Stimulated activated CD8-positive, alpha-beta memory T cell treated with anti-CD3 and anti-CD28 coated beads, Interleukin-7, amount 100 ng/mL, for 1 hour (primary cell): ENCODE results near the gene SASH1.

Experiments used
- DNase-seq, 2 donors: peaks; one replicate each; pipeline ENCODE4 v3.0.0-alpha.2; 2020; ENCODE audit warnings: low read depth in 2 of 2

SASH1 gene

GRCh38 chr6:148404456-148405054 is 61.9 kb downstream of the SASH1 start:
- no peak for DNase-seq

- DNase-seq: no peak
These were observed 63.3 kb downstream of the SASH1 start for GRCh38 chr6:148405894-148406293.

GRCh38 chr6:148406579-148407371 is 64.1 kb downstream of the SASH1 start:
- DNase-seq: no peak

GRCh38 chr6:148407372-148407771 is 64.7 kb downstream of the SASH1 start:
- no peak for DNase-seq

GRCh38 chr6:148413321-148414091 is 70.9 kb downstream of the SASH1 start:
- no peak for DNase-seq

GRCh38 chr6:148414092-148414489 is 71.5 kb downstream of the SASH1 start:
- no peak for DNase-seq

- no peak for DNase-seq
These were observed 72.2 kb downstream of the SASH1 start for GRCh38 chr6:148414836-148415235.

GRCh38 chr6:148415511-148416260 is 73.0 kb downstream of the SASH1 start:
- no peak for DNase-seq

GRCh38 chr6:148416330-148416965 is 73.8 kb downstream of the SASH1 start:
- DNase-seq: no peak

GRCh38 chr6:148417045-148417444 is 74.4 kb downstream of the SASH1 start:
- no peak for DNase-seq

GRCh38 chr6:148419430-148419829 is 76.8 kb downstream of the SASH1 start:
- no peak for DNase-seq

GRCh38 chr6:148422085-148422484 is 79.4 kb downstream of the SASH1 start:
- no peak for DNase-seq

- no peak for DNase-seq
These were observed 80.5 kb downstream of the SASH1 start for GRCh38 chr6:148423133-148423532.

- DNase-seq: no peak
These were observed 81.1 kb downstream of the SASH1 start for GRCh38 chr6:148423601-148424270.

- no peak for DNase-seq
These were observed 82.8 kb downstream of the SASH1 start for GRCh38 chr6:148425443-148425842.

- DNase-seq: no peak
These were observed 83.8 kb downstream of the SASH1 start for GRCh38 chr6:148426317-148426977.

GRCh38 chr6:148427333-148427732 is 84.7 kb downstream of the SASH1 start:
- DNase-seq: no peak

GRCh38 chr6:148429423-148429822 is 86.8 kb downstream of the SASH1 start:
- DNase-seq: no peak

GRCh38 chr6:148430897-148431296 is 88.3 kb downstream of the SASH1 start:
- no peak for DNase-seq

- DNase-seq: no peak
These were observed 88.8 kb downstream of the SASH1 start for GRCh38 chr6:148431413-148431812.
